ENCODE measurements around the gene BABAM1.
A peak's percentile ranks its signal among the peaks of the same experiment; 100 is the strongest.
"Not testable (repeated sequence)": the region's sequence is repeated elsewhere in the genome, so short reads cannot be mapped to it uniquely, and the experiment has no call there.

BABAM1 gene

DNA sequence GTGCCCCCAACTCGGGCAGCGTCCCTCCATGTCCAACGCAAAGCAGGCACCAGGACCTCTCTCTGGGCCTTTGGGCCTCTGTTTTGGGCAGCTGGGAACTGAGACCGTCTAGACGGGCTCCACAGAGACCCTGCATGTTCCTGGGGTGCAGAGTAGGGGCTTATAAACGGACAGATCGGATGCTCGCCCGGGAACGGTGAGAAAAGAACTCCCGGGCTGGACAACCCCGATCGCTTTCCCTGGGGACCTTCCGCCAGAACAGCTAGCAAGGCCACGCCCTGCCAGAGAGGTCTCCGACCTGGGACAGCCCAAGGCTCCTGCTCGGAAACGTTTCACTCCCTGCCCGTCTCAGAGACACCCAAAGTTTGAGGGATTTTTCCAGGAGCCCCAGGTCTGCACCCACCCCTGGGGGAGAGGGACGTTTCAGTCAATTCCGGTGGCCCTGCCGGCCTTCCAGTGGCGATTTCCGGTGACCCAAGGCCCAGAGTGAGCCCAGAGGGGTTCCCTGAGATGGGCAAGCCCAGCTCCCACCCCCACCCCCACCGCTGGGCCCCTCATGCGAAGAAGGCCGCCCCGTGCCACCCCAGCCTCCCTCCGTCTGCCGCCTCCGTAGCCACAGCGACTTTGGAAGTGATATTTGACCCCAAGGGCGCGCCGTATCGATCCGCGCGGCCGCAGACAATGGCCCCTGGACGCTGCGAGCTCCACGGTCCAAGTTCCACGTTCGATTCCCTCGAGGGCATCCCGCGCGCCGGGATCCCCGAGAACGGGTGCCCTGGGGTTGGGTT is 23.2 kb upstream of the BABAM1 start:
- DNase-seq: peak in 3 of 14 donors; percentile 12 to 26 (median 19)

- DNase-seq: peak in 1 of 14 donors; percentile 56
Observed at GRCh38 chr19:17244618-17245534, 22.4 kb upstream of the BABAM1 start.

DNA sequence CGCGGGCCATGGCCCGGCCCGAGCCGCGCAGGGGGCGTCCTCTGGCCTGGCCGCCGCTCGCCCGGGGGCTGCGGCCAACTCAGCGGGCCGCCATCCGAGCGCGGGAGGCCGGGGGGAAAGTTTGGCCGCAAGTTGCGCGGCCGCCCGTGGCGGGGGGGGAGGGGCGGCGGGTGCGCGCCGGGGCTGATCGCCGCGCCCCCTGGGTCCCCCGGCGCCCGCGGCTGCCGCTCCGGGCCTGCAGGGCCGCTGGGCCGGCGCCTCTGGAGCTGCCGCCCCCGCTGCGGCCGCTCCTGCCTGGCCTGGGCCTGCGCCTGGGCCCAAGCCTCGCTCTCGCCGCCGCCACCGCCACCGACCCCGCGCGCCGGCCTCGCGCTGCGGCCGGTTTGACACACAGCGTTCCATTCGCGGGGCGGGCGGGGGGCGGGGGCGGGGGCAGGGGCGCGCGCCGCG is 21.7 kb upstream of the BABAM1 start, which contains the start of gene NR2F6:
Gene NR2F6, minus strand, starts transcription at position 385 of the 450 bp plus-strand sequence. CDS start 699 bp downstream, outside the sequence.
- no peak for DNase-seq

DNA sequence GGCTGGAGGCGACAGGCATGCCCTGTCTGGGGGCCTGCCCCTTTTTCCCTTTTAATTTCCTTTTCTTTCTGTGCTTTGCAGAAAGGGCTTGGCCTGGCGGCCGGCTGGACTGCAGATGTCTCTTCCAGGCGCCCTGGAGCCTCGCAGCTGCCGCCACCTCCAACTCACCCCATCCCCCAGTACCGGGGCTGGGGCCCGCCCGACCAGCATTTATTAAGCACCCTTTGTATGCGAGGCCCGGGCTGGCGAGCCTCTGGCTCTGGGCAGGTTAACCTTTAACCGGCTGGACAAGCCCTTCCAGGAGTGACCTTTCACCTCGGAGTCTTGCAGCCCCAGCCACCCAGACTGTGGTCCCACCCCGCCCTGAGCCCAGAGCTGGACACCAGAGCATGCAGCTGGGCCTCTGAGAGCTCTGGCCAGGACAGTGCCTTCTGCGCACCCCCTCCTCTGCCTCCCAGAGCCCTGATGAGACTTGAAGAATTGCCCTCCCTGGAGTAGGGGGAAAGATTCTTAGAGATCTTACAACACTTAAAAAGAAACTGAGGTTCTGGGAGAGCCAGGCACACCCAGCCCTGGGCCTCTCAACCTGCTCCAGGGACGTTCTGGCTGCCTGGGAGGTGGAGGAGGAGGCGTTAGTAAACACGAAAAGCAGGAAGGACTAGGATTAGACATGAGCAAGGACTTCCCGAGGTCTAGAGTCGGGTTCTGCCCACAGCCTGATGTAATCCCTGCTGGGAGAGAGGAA is 20.4 kb upstream of the BABAM1 start:
- peak in 2 of 14 donors; percentile 47 to 53 for DNase-seq

- no peak for DNase-seq
Observed at GRCh38 chr19:17248011-17248776, 19.0 kb upstream of the BABAM1 start.

DNA sequence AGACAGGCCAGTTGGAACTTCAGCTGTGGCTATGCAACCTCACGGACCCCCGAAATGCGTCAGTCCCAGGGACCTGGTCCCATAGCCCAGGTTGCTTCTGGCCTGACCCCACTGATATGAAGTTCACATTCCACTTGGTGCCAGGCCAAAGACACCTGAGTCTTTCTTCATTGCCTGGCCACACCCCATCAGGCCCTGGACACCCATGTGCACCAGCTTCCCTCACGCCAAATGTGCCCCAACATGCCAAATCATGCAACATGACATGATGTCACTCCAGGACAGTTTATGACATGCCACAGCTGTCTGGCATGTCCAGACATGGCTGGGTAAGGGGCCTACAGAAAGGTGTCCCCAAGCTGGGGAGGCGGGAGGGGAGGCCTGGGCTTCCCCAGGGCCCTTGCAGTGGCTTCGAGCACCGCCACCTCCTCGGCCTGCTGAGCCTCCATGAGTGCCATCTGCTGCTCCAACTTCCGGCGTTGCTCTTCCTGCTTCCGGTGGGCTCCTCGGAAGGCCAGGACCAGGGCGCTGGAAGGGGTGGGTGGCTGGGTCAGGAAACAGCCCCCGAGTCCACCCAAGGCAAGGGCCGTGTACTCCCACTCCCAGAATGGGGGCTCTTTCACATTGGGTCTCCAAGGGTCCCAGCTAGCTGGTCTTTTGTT is 17.2 kb upstream of the BABAM1 start:
- no peak for DNase-seq

GRCh38 chr19:17254636-17255035 is 12.6 kb upstream of the BABAM1 start:
- no peak for DNase-seq

DNA sequence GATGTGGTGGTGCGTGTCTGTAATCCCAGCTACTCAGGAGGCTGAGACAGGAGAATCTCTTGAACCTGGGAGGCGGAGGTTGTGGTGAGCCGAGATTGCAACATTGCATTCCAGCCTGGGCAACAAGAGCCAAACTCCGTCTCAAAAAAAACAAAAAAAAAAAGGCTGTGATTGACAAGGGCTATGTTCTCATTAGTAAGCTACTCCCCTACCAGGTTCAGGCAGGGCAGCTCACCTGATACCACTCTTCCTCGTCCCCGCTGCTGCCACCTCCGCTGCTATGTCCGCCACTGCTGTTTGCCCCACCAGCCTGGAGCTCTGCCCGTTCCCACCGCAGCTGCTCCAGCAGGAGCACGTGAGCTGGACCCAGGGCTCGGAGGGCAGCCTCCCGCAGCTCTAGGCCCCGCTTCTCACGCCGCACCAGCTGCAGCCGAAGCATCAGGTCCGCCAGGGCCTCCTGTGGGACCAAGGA is 12.1 kb upstream of the BABAM1 start:
- no peak for DNase-seq

GRCh38 chr19:17256130-17256529 is 11.1 kb upstream of the BABAM1 start:
- no peak for DNase-seq

GRCh38 chr19:17259118-17259780 is 8.0 kb upstream of the BABAM1 start:
- no peak for DNase-seq

DNA sequence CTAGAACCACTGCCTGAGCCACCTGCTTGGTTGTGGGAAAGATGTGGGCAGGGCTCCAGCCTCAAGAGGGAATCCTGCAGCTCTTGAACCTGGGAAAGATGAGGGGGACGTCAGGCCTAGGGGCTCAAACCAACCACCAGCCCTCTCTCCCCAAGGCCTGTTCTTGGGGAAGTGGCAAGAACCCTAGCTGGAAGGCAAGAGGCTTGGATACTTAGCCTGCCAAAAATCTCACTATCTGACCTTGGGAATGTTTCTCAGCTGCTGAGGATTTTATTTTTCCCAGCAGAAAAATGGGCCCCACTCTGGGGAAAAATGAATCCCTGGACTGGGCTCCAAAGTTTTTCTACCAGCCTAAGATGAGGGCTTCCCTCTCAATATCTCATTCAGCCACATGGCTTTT is 7.3 kb upstream of the BABAM1 start:
- DNase-seq: no peak

DNA sequence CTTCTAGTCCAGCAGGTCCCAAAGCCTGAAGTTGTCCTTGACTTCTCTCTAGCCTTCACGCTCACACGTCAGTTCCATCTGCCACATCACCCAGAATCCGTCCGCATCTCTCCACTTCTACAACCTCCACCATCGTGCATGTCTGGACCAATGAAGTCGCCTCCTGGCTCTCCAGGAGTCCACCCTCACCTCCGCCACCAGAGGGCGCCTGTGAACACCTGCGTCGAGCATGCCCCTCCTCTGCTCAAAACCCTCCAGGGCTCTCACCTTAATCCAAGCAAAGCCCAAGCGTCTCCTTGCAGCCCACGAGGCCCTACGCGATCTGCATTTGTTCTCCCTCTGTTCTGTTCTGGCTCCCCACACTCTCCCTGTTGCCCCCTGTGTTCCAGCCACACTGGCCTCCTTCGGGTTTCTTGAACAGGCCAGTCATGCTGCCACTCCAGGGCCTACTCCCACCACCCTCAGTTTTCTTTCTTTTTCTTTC is 6.4 kb upstream of the BABAM1 start:
- DNase-seq: peak in 10 of 14 donors; percentile 15 to 53 (median 26)

DNA sequence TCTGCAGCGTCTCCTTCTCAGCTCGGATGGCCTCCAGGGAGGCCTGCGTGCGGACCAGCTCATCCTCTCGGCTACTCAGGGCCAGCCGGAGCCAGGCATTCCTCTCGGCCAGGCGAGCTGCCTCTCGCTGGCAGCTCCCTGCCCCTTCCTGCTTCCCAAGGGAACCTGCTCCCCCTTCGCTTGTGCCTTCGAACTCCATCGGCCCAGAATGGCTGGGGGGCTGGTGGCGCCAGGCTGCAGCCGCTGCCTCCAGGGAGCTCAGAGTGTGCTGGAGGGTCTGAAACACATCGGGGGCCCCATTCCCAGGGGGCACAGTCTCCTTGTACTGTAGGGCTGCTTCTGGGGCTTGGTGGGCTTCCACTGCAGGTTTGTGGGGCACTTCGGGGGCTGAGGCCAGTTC is 4.7 kb upstream of the BABAM1 start:
- no peak for DNase-seq

GRCh38 chr19:17263712-17264640 is 3.3 kb upstream of the BABAM1 start:
- no peak for DNase-seq

GRCh38 chr19:17264641-17264979 is 2.6 kb upstream of the BABAM1 start, which contains the start of gene USHBP1:
TSS of gene USHBP1 (minus strand) at chr19:17264745. CDS start at chr19:17264299, 446 bp downstream.
- no peak for DNase-seq

DNA sequence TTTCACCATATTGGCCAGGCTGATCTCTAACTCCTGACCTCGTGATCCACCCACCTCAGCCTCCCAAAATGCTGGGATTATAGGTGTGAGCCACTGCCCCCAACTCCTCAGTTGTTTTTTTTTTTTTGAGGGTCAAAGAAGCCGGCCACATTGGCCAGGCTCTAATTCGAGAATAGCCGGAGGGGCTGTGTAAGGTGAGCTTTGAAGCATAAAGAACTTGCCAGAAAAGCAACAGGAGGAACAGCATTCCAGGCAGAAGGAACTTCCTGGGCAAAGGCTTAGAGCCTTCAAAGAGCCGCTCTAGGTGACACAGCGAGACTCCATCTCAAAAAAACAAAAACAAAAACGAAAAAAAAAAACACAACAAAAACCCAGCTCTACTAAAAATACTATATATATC is 1.2 kb upstream of the BABAM1 start:
- no peak for DNase-seq

- no peak for DNase-seq
Observed at GRCh38 chr19:17266589-17266974, 661 bp upstream of the BABAM1 start.

DNA sequence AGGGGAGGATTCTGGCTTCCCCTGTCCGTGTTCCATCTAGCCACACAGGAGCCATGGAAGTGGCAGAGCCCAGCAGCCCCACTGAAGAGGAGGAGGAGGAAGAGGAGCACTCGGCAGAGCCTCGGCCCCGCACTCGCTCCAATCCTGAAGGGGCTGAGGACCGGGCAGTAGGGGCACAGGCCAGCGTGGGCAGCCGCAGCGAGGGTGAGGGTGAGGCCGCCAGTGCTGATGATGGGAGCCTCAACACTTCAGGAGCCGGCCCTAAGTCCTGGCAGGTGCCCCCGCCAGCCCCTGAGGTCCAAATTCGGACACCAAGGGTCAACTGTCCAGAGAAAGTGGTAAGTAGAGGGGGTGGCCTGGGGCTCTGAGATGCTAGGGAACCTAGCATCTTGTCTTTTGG is 1.5 kb downstream of the BABAM1 start:
- DNase-seq: no peak

GRCh38 chr19:17274892-17275291 is 7.6 kb downstream of the BABAM1 start:
- DNase-seq: not testable (repeated sequence)
